ENCODE data around the gene GPX5. TPM values are rescaled to one million over a fixed set of nuclear protein-coding genes. Genes with fewer than 3 reads are reported as not detected.

Gene GPX5
- total RNA-seq, 4 donors from 2014 or later = not detected

DNA sequence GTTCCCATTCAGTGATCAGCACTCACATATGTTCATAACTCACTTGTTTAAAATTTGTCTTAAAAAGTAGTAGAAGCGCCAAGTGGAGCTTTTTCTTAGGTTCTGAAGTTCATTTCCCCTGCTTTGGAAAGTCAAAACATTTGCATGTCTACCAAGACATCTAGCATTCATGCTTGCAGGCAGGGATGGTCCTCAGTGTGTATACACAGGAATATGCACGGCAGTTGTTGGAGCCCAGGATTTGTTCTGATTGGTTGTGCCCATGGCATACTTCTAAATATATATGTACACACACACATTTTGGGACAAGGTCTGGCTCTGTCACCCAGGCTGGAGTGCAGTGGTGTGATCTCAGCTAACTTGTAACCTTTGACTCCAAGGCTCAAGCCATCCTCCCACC, 7.7 kb upstream of the GPX5 start:
- Histone ChIP-seq H3K9me3 (no peaks in the 10 kb centered on the region), H3K27me3 (peaks cover 0 to 24% (median 0%) of the 10 kb centered on the region in 4 donors), H3K4me3 (no peak overlapping the region), H3K27ac (replicated peaks in 1 of 4) (no peak overlapping the region), H3K36me3 (no peaks in the 10 kb centered on the region), H3K4me1 (no peaks in the 10 kb centered on the region)
- TF ChIP-seq POLR2A (IDR thresholded peaks at IDR 0.05; ENCODE audit: low read depth) = no peak
- no peak for TF ChIP-seq POLR2AphosphoS5 (IDR thresholded peaks at IDR 0.05)
- TF ChIP-seq, protein P1, sequence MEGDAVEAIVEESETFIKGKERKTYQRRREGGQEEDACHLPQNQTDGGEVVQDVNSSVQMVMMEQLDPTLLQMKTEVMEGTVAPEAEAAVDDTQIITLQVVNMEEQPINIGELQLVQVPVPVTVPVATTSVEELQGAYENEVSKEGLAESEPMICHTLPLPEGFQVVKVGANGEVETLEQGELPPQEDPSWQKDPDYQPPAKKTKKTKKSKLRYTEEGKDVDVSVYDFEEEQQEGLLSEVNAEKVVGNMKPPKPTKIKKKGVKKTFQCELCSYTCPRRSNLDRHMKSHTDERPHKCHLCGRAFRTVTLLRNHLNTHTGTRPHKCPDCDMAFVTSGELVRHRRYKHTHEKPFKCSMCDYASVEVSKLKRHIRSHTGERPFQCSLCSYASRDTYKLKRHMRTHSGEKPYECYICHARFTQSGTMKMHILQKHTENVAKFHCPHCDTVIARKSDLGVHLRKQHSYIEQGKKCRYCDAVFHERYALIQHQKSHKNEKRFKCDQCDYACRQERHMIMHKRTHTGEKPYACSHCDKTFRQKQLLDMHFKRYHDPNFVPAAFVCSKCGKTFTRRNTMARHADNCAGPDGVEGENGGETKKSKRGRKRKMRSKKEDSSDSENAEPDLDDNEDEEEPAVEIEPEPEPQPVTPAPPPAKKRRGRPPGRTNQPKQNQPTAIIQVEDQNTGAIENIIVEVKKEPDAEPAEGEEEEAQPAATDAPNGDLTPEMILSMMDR (IDR thresholded peaks at IDR 0.05) = no peak
- no peak for TF ChIP-seq EP300 (IDR thresholded peaks at IDR 0.05)
- intact Hi-C loops (cut with DNase I) = no loop called here
- no peak for DNase-seq (ENCODE audit: extremely low spot score)
- 68% methylated on average over 2 of the region's 2 CpGs for whole genome bisulfite sequencing

DNA sequence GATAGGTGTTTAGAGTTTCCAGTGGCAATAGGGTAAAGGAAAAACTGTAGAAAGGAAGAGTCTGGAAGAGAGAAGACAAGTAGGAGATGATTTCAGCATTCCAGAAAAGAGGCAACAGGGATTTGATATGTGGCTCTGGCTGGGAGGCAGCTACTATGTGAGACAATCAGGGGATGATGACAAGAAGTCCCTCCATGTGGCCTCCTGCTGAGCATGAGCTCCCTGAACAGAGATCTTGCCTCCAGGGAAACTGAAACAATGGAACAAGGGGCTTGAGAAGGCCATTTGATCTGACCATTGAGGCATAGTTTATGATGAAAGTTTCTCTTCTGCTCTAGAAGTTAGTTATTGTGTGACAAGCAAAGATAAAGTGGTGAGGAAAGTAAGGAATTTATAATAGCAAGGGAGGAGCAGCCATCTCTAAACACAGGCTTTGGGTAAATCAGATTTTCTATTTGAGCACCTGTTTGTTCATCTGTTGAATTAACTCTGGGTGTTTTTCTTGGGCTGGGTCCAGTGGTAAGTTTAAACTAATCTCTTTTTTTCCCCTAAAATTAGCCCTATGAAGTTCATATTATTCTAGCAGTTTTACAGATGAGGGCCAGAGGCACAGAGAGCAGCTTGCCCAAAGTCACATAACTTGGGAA, 3.0 kb upstream of the GPX5 start:
- no peak for TF ChIP-seq POLR2AphosphoS5 (IDR thresholded peaks at IDR 0.05)
- no peak for TF ChIP-seq POLR2A (IDR thresholded peaks at IDR 0.05; ENCODE audit: low read depth)
- TF ChIP-seq, protein P1 (IDR thresholded peaks at IDR 0.05) = no peak
- TF ChIP-seq EP300 (IDR thresholded peaks at IDR 0.05) = no peak
- H3K4me1 ChIP-seq = no peaks in the 10 kb centered on the region
- H3K36me3 ChIP-seq = no peaks in the 10 kb centered on the region
- H3K27me3 ChIP-seq = peaks cover 0 to 29% (median 0%) of the 10 kb centered on the region in 4 donors
- H3K27ac ChIP-seq (replicated peaks in 1 of 4) = no peak overlapping the region
- DNase-seq (ENCODE audit: extremely low spot score) = peak; percentile 7
- H3K4me3 ChIP-seq = no peak overlapping the region
- H3K9me3 ChIP-seq = no peaks in the 10 kb centered on the region
- intact Hi-C loops (cut with DNase I) = no loop called here

DNA sequence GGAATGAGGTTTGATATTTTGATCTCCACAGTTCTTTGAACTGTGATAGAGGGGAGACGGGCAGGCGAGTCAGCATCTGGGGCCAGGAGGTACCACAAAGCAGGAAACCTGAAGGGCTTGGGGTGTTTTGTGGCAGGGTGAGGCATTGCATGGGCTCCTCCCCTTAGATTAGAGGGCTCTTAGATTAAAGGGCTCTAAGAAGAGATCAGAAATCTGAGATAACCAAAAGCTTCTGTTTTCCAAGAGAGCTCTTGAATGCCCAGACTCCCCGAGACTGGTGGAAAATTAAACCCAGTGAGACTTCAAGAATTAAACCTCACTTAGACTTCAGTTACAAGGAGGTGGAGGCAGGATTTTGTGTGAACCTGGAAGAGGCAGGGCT, 2.4 kb upstream of the GPX5 start:
- whole genome bisulfite sequencing = 36% methylated on average over 3 of the region's 3 CpGs
- Histone ChIP-seq H3K36me3 (no peaks in the 10 kb centered on the region), H3K4me3 (no peak overlapping the region), H3K9me3 (no peaks in the 10 kb centered on the region), H3K27ac (replicated peaks in 1 of 4) (no peak overlapping the region), H3K4me1 (no peaks in the 10 kb centered on the region), H3K27me3 (peaks cover 0 to 31% (median 0%) of the 10 kb centered on the region in 4 donors)
- DNase-seq (ENCODE audit: extremely low spot score) = peak; percentile 57
- TF ChIP-seq, protein P1 (IDR thresholded peaks at IDR 0.05) = no peak
- no peak for TF ChIP-seq POLR2A (IDR thresholded peaks at IDR 0.05; ENCODE audit: low read depth)
- TF ChIP-seq POLR2AphosphoS5 (IDR thresholded peaks at IDR 0.05) = no peak
- TF ChIP-seq EP300 (IDR thresholded peaks at IDR 0.05) = no peak
- intact Hi-C loops (cut with DNase I) = no loop called here

DNA sequence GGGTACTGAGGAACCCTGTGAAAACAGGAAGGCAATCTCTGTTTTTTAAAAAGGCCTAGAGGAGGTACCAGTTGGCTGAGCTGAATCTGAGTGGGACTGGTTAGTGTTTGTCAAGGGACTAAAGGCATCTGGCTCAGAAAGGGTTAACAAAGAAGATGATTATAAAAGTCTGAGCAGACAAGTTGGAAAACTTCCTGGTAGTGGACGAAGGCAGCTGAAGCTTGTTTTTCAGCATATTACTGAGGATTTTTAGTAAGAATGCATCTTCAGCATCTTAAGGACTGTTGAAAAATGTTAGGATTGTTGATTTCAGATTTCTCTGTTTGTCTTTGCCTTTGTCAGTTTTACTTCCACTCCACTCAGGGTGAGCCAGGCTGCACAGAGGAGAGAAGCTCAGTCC, 5.1 kb downstream of the GPX5 start:
- WGBS = 4% methylated on average over 1 of the region's 1 CpG
- peaks cover 0 to 49% (median 0%) of the 10 kb centered on the region in 4 donors for H3K27me3 ChIP-seq
- no peaks in the 10 kb centered on the region for H3K9me3 ChIP-seq
- no peak for TF ChIP-seq EP300 (IDR thresholded peaks at IDR 0.05)
- TF ChIP-seq, protein P1 (IDR thresholded peaks at IDR 0.05) = no peak
- TF ChIP-seq POLR2A (IDR thresholded peaks at IDR 0.05; ENCODE audit: low read depth) = no peak
- no peak for TF ChIP-seq POLR2AphosphoS5 (IDR thresholded peaks at IDR 0.05)
- no peaks in the 10 kb centered on the region for H3K4me1 ChIP-seq
- intact Hi-C loops (cut with DNase I) = no loop called here
- H3K27ac ChIP-seq (replicated peaks in 1 of 4) = no peak overlapping the region
- peak; percentile 21 for DNase-seq (ENCODE audit: extremely low spot score)
- no peaks in the 10 kb centered on the region for H3K36me3 ChIP-seq
- H3K4me3 ChIP-seq = no peak overlapping the region

All from esophagus muscularis mucosa (tissue), 4 donors.